ENCODE measurements around the gene HJV. TPM values are rescaled to one million over a fixed set of nuclear protein-coding genes. Genes with fewer than 3 reads are reported as not detected.

The HJV gene
- total RNA-seq, 1 experiment from 2014 or later = not detected

DNA sequence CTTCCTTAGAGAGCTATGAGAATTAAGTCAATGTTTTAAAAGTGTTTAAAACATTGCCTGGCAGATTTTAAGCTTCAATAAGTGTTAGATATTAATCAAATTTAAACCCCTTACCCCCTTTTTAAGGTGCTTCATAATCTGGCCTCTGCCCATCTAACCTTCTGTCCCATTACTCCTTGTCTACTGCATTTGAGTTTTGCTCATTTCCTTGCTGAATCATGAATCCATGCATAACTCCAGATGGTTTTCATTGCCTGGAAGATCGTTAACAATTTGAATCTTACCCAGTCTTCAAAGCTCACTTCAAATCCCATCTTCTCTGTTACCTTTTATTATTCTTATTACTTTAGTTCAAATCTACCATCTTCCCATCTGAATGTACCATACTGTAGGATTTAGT lies 4.6 kb downstream of the HJV start:
- no peaks in the 10 kb centered on the region for H3K9me3 ChIP-seq (ENCODE audit: low read length)
- H3K36me3 ChIP-seq (ENCODE audit: low read depth, low read length) = no peaks in the 10 kb centered on the region
- no peaks in the 10 kb centered on the region for H4K20me1 ChIP-seq (ENCODE audit: low read length)
- no peaks in the 10 kb centered on the region for H3K79me2 ChIP-seq (ENCODE audit: low read length)
- intact Hi-C loops (cut with micrococcal nuclease) = loop anchor here (10.0 kb wide), 1 partner anchor 292 kb away; no protein-coding TSS in a partner anchor
- ChIA-PET POLR2A (ENCODE audit: unreplicated experiment) (no interaction called here), CTCF (no interaction called here)
- H3K27ac ChIP-seq (ENCODE audit: low read length) = no peak overlapping the region
- DNase-seq (no peak), ATAC-seq (no peak)
- no peaks in the 10 kb centered on the region for H3F3A ChIP-seq (ENCODE audit: low read length, unreplicated experiment)
- H3K4me3 ChIP-seq (ENCODE audit: low read length) = no peak overlapping the region
- no TSS peak for BruUV-seq (replicated peaks)
- H2AFZ ChIP-seq (ENCODE audit: low read length) = no peak overlapping the region
- no peaks in the 10 kb centered on the region for H3K9me2 ChIP-seq (replicated peaks; ENCODE audit: low read length)
- peaks cover 4% of the 10 kb centered on the region; the same call in 1 of the 2 replicates for H3K4me1 ChIP-seq (ENCODE audit: insufficient read depth, low read length)
- H3K9ac ChIP-seq (ENCODE audit: low read length) = no peak overlapping the region
- TF ChIP-seq CTCF (conservative IDR thresholded peaks at IDR 0.05; ENCODE audit: low read depth, low read length) (no peak), EZH2phosphoT487 (IDR thresholded peaks at IDR 0.05; ENCODE audit: borderline replicate concordance, low read length) (no peak), EZH2 (IDR thresholded peaks at IDR 0.05; ENCODE audit: low read length, unreplicated experiment) (no peak)
- H3K27me3 ChIP-seq (ENCODE audit: low read length) = 0 out of 2 replicates have a peak, but pooled peaks cover 6% of the 10 kb centered on the region
- no peak overlapping the region for H3K4me2 ChIP-seq (ENCODE audit: low read length)

DNA sequence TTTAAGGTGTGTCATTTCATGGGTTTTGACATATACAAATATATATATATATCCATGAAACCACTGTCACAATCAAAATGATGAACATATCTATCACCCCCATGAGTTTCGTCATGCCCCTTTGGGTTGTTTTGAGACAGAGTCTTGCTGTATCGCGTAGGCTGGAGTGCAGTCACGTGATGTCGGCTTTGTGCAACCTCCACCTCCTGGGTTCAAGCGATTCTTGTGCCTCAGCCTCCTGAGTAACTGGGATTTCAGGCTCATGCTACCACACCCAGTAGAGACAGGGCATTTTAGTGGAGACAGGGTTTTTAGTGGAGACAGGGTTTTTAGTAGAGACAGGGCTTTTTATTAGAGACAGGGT lies 8.0 kb downstream of the HJV start:
- H3K27ac ChIP-seq (ENCODE audit: low read length) = no peak overlapping the region
- TF ChIP-seq EZH2phosphoT487 (IDR thresholded peaks at IDR 0.05; ENCODE audit: borderline replicate concordance, low read length) (no peak), CTCF (conservative IDR thresholded peaks at IDR 0.05; ENCODE audit: low read depth, low read length) (no peak), EZH2 (IDR thresholded peaks at IDR 0.05; ENCODE audit: low read length, unreplicated experiment) (no peak)
- H3F3A ChIP-seq (ENCODE audit: low read length, unreplicated experiment) = no peaks in the 10 kb centered on the region
- no peak overlapping the region for H3K4me3 ChIP-seq (ENCODE audit: low read length)
- no peaks in the 10 kb centered on the region for H3K9me3 ChIP-seq (ENCODE audit: low read length)
- intact Hi-C loops (cut with micrococcal nuclease) = loop anchor here (1.0 to 10.0 kb wide), 6 partner anchors 36 to 289 kb away; partner anchors contain the start of genes ANKRD34A, NUDT17, POLR3GL and RBM8A
- 0 out of 2 replicates have a peak, but pooled peaks cover 3% of the 10 kb centered on the region for H3K27me3 ChIP-seq (ENCODE audit: low read length)
- no peak for ATAC-seq
- BruUV-seq (replicated peaks) = no TSS peak
- DNase-seq = no peak
- H3K4me1 ChIP-seq (ENCODE audit: insufficient read depth, low read length) = peaks cover 4% of the 10 kb centered on the region; the same call in 1 of the 2 replicates
- no peaks in the 10 kb centered on the region for H3K36me3 ChIP-seq (ENCODE audit: low read depth, low read length)
- H3K9ac ChIP-seq (ENCODE audit: low read length) = no peak overlapping the region
- H3K4me2 ChIP-seq (ENCODE audit: low read length) = peak overlapping the region; percentile 64
- 0 out of 2 replicates have a peak overlapping the region, but pooled peaks have one; percentile 42 for H2AFZ ChIP-seq (ENCODE audit: low read length)
- no peaks in the 10 kb centered on the region for H4K20me1 ChIP-seq (ENCODE audit: low read length)
- no peaks in the 10 kb centered on the region for H3K79me2 ChIP-seq (ENCODE audit: low read length)
- no peaks in the 10 kb centered on the region for H3K9me2 ChIP-seq (replicated peaks; ENCODE audit: low read length)
- ChIA-PET POLR2A (ENCODE audit: unreplicated experiment) (no interaction called here), CTCF (no interaction called here)
